SK-N-SH treated with all-trans-retinoic acid at 6 μM for 48 hours (cell line): ENCODE results near the gene SMARCA2.
A peak's percentile ranks its signal among the peaks of the same experiment; 100 is the strongest.

ENCODE experiments used
- ATAC-seq: fragments of 200-7000 bp; cut with Tn5 transposase; 3 replicates; pipeline ENCODE4 v1.9.1; 2020; ENCODE audit warnings: mild to moderate bottlenecking, moderate library complexity
- ARNTL ChIP-seq: fragments of 450-650 bp; formaldehyde crosslinking; IDR thresholded peaks from 2 replicates; pipeline ENCODE4 v1.5.0; 2020; ENCODE audit warnings: low read depth, mild to moderate bottlenecking, moderate library complexity, borderline replicate concordance
- BACH2 ChIP-seq: fragments of 250-450 bp; sonication (Bioruptor Pico); IDR thresholded peaks from 2 replicates; pipeline ENCODE4 v1.9.0; 2021; ENCODE audit warnings: mild to moderate bottlenecking, borderline replicate concordance
- CSDC2 ChIP-seq: fragments of 250-450 bp; sonication (Bioruptor Pico); IDR thresholded peaks from 2 replicates; pipeline ENCODE4 v1.5.0; 2020; ENCODE audit warnings: mild to moderate bottlenecking, moderate library complexity
- ESRRG ChIP-seq: fragments of 250-450 bp; sonication (Bioruptor Pico); IDR thresholded peaks from 2 replicates; pipeline ENCODE4 v1.6.1; 2021; ENCODE audit warnings: mild to moderate bottlenecking
- GLIS3 ChIP-seq: fragments of 250-450 bp; sonication (Bioruptor Pico); IDR thresholded peaks from 2 replicates; pipeline ENCODE4 v1.5.0; 2020; ENCODE audit warnings: mild to moderate bottlenecking, moderate library complexity
- ISL1 ChIP-seq: fragments of 250-450 bp; sonication (Bioruptor Pico); IDR thresholded peaks from 2 replicates; pipeline ENCODE4 v2.1.2; 2022; ENCODE audit warnings: mild to moderate bottlenecking, moderate library complexity
- OSR1 ChIP-seq: fragments of 250-450 bp; sonication (Bioruptor Pico); IDR thresholded peaks from 2 replicates; pipeline ENCODE4 v1.8.0; 2022; ENCODE audit warnings: moderate library complexity, mild to moderate bottlenecking, inconsistent platforms
- RARB ChIP-seq: fragments of 250-450 bp; sonication (Bioruptor Pico); IDR thresholded peaks from 2 replicates; pipeline ENCODE4 v1.8.0; 2021; ENCODE audit warnings: mild to moderate bottlenecking, moderate library complexity
- SNAI2 ChIP-seq: fragments of 250-450 bp; sonication (Bioruptor Pico); IDR thresholded peaks from 2 replicates; pipeline ENCODE4 v1.5.0; 2020; ENCODE audit warnings: mild to moderate bottlenecking, moderate library complexity
- TCF4 ChIP-seq: fragments of 250-450 bp; sonication (Bioruptor Pico); IDR thresholded peaks from 2 replicates; pipeline ENCODE4 v1.8.0; 2021; ENCODE audit warnings: mild to moderate bottlenecking, moderate library complexity, borderline replicate concordance
- TOX ChIP-seq: fragments of 250-450 bp; sonication (Bioruptor Pico); IDR thresholded peaks from 2 replicates; pipeline ENCODE4 v1.8.0; 2021; ENCODE audit warnings: mild to moderate bottlenecking, moderate library complexity, borderline replicate concordance
- ZC3H10 ChIP-seq: fragments of 250-450 bp; sonication (Bioruptor Pico); IDR thresholded peaks from 2 replicates; pipeline ENCODE4 v1.5.1; 2021; ENCODE audit warnings: mild to moderate bottlenecking, moderate library complexity
- ZFP30 ChIP-seq: fragments of 450-650 bp; formaldehyde crosslinking; IDR thresholded peaks from 2 replicates; pipeline ENCODE4 v1.5.0; 2022; ENCODE audit warnings: mild to moderate bottlenecking, moderate library complexity
- ZNF565 ChIP-seq: fragments of 450-650 bp; formaldehyde crosslinking; conservative IDR thresholded peaks from 2 replicates; pipeline ENCODE4 v1.5.0; 2020; ENCODE audit warnings: low read depth, mild to moderate bottlenecking, moderate library complexity
- ZNF8 ChIP-seq: fragments of 450-650 bp; formaldehyde crosslinking; IDR thresholded peaks from 2 replicates; pipeline ENCODE4 v1.5.0; 2020; ENCODE audit warnings: mild to moderate bottlenecking, moderate library complexity
- TF ChIP-seq, protein P1 (sequence below): fragments of 250-450 bp; sonication (Bioruptor Pico); IDR thresholded peaks from 2 replicates; pipeline ENCODE4 v1.8.0; 2020; ENCODE audit warnings: mild to moderate bottlenecking, moderate library complexity, borderline replicate concordance
- TF ChIP-seq, protein P2 (sequence below): fragments of 250-450 bp; sonication (Bioruptor Pico); IDR thresholded peaks from 2 replicates; pipeline ENCODE4 v1.5.1; 2021; ENCODE audit warnings: mild to moderate bottlenecking, moderate library complexity
- TF ChIP-seq, protein P3 (sequence below): fragments of 250-450 bp; sonication (Bioruptor Pico); IDR thresholded peaks from 2 replicates; pipeline ENCODE4 v1.8.0; 2021; ENCODE audit warnings: low read depth, mild to moderate bottlenecking, moderate library complexity, borderline replicate concordance
- TF ChIP-seq, protein P4 (sequence below): fragments of 250-450 bp; sonication (Bioruptor Pico); IDR thresholded peaks from 2 replicates; pipeline ENCODE4 v1.5.0; 2020; ENCODE audit warnings: mild to moderate bottlenecking, moderate library complexity

SMARCA2 gene

DNA sequence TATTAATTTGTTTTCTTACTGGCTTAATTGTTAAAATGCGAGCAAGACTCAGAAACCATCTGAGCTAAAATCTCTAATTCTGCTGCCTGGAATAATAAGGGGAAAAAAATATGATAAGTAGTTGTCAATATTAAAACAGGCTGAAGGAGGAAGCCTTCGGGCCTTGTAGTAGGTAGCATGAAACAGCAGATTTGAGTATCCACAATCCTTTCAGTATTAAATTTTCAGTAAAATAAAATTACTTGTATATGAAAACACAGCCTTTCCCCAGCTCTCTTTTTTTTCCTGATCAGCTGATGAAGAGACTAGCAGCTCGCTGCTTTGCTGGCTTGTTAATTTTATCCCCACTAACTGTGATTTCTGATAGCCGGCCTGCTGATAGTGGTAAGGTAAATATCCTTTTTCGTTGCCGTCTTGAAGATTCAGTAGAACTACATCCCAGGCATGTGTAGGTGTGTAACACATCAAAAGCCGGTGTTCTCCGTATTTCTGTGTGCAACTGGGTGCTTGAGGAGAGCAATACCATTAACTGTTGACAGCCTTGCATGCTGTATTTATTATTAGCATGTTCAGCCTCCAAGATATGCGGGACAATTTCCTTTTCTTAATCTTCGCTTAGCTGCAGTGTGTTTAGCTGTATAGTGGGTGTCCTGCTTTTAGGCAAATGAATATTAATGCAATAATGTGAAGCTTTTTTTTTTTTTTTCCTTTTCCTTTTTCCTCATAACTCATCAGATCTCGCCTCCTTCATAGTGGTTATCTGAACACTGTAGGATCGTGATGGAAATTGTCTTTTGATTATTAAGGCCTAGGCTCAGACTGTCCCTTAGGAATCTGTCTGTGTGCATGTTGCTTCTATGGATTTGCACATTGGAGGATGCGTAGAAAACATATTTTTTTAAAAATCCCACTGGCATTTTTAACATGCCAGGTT is 144.6 kb downstream of the SMARCA2 start:
- peak; percentile 16 for ATAC-seq
- TF ChIP-seq, protein P1, sequence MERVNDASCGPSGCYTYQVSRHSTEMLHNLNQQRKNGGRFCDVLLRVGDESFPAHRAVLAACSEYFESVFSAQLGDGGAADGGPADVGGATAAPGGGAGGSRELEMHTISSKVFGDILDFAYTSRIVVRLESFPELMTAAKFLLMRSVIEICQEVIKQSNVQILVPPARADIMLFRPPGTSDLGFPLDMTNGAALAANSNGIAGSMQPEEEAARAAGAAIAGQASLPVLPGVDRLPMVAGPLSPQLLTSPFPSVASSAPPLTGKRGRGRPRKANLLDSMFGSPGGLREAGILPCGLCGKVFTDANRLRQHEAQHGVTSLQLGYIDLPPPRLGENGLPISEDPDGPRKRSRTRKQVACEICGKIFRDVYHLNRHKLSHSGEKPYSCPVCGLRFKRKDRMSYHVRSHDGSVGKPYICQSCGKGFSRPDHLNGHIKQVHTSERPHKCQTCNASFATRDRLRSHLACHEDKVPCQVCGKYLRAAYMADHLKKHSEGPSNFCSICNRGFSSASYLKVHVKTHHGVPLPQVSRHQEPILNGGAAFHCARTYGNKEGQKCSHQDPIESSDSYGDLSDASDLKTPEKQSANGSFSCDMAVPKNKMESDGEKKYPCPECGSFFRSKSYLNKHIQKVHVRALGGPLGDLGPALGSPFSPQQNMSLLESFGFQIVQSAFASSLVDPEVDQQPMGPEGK = no peak
- TF ChIP-seq ISL1 (CRISPR knock-in tag) = no peak
- TF ChIP-seq RARB = no peak
- TF ChIP-seq ZNF8 (CRISPR knock-in tag) = no peak
- no peak for TF ChIP-seq GLIS3 (CRISPR knock-in tag)
- TF ChIP-seq TOX = no peak
- no peak for TF ChIP-seq ZC3H10 (CRISPR knock-in tag)
- no peak for TF ChIP-seq ZFP30 (CRISPR knock-in tag)
- TF ChIP-seq CSDC2 (CRISPR knock-in tag) = no peak
- TF ChIP-seq BACH2 = no peak
- no peak for TF ChIP-seq ZNF565
- TF ChIP-seq ESRRG (CRISPR knock-in tag) = no peak
- TF ChIP-seq, protein P2, sequence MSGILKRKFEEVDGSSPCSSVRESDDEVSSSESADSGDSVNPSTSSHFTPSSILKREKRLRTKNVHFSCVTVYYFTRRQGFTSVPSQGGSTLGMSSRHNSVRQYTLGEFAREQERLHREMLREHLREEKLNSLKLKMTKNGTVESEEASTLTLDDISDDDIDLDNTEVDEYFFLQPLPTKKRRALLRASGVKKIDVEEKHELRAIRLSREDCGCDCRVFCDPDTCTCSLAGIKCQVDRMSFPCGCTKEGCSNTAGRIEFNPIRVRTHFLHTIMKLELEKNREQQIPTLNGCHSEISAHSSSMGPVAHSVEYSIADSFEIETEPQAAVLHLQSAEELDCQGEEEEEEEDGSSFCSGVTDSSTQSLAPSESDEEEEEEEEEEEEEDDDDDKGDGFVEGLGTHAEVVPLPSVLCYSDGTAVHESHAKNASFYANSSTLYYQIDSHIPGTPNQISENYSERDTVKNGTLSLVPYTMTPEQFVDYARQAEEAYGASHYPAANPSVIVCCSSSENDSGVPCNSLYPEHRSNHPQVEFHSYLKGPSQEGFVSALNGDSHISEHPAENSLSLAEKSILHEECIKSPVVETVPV (CRISPR knock-in tag) = no peak
- TF ChIP-seq OSR1 (CRISPR knock-in tag) = no peak
- TF ChIP-seq, protein P3, sequence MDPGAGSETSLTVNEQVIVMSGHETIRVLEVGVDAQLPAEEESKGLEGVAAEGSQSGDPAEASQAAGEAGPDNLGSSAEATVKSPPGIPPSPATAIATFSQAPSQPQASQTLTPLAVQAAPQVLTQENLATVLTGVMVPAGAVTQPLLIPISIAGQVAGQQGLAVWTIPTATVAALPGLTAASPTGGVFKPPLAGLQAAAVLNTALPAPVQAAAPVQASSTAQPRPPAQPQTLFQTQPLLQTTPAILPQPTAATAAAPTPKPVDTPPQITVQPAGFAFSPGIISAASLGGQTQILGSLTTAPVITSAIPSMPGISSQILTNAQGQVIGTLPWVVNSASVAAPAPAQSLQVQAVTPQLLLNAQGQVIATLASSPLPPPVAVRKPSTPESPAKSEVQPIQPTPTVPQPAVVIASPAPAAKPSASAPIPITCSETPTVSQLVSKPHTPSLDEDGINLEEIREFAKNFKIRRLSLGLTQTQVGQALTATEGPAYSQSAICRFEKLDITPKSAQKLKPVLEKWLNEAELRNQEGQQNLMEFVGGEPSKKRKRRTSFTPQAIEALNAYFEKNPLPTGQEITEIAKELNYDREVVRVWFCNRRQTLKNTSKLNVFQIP = no peak
- no peak for TF ChIP-seq TCF4

DNA sequence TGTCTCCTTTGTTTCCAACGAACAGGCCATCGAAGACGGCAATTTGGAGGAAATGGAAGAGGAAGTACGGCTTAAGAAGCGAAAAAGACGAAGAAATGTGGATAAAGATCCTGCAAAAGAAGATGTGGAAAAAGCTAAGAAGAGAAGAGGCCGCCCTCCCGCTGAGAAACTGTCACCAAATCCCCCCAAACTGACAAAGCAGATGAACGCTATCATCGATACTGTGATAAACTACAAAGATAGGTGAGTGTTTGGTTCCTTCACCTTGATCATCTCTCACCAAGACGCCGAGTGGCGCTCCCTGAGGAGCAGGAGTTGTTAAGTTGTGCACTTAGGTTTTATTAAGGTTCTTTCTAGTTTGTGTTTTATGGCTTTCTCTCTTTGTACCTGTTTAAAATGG is 146.5 kb downstream of the SMARCA2 start:
- no peak for ATAC-seq
- TF ChIP-seq, protein P4, sequence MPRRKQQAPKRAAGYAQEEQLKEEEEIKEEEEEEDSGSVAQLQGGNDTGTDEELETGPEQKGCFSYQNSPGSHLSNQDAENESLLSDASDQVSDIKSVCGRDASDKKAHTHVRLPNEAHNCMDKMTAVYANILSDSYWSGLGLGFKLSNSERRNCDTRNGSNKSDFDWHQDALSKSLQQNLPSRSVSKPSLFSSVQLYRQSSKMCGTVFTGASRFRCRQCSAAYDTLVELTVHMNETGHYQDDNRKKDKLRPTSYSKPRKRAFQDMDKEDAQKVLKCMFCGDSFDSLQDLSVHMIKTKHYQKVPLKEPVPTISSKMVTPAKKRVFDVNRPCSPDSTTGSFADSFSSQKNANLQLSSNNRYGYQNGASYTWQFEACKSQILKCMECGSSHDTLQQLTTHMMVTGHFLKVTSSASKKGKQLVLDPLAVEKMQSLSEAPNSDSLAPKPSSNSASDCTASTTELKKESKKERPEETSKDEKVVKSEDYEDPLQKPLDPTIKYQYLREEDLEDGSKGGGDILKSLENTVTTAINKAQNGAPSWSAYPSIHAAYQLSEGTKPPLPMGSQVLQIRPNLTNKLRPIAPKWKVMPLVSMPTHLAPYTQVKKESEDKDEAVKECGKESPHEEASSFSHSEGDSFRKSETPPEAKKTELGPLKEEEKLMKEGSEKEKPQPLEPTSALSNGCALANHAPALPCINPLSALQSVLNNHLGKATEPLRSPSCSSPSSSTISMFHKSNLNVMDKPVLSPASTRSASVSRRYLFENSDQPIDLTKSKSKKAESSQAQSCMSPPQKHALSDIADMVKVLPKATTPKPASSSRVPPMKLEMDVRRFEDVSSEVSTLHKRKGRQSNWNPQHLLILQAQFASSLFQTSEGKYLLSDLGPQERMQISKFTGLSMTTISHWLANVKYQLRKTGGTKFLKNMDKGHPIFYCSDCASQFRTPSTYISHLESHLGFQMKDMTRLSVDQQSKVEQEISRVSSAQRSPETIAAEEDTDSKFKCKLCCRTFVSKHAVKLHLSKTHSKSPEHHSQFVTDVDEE (CRISPR knock-in tag) = no peak
- TF ChIP-seq ISL1 (CRISPR knock-in tag) (no peak), ZFP30 (CRISPR knock-in tag) (no peak), ESRRG (CRISPR knock-in tag) (no peak)
- TF ChIP-seq, all 23 proteins: peak for 0

DNA sequence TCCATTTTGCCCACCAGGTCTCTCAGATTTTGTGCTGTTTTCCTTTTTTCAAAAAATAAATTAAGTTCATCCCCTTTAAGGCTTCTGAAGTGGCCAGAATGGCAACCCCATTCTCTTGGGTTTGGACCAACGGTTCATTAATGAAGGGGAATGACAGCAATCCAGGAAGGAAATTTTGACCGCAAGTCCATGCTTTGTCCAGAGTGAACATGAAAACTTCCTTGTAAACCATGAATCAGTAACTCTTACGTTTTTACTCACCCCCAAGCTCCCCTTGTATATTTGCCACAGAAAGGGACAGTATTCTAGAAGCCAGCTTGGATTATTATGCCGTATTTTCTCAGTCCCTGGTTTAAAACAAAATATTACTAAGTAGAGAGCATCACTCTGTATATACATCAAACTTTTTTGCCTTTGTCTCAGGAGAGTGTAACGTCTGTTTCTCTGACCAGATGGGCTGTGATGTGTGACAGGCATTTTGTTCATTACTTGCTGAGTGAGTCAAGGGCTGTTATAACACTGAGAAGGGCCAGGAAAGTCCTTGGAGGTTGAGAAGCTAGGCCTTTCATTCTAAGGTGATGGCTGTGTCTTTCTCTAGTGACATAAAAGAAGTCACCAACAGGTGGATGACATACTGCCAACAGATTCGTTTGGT is 148.2 kb downstream of the SMARCA2 start:
- TF ChIP-seq ARNTL (no peak), ZNF565 (no peak), ESRRG (CRISPR knock-in tag) (no peak), SNAI2 (CRISPR knock-in tag) (no peak)
- TF ChIP-seq, protein P1 = no peak
- TF ChIP-seq, all 23 proteins: peak for 0
- no peak for ATAC-seq
